Activated T-cell treated with anti-CD3 and anti-CD28 coated beads, Interleukin-2, amount 50 U/mL, for 24 hours (primary cell): ENCODE data around the gene GJB3.
"Not testable (repeated sequence)": the region's sequence is repeated elsewhere in the genome, so short reads cannot be mapped to it uniquely, and the experiment has no call there.

Experiments used
- DNase-seq: peaks from one replicate; pipeline ENCODE4 v3.0.0-alpha.2; 2020
- H3K27ac Mint-ChIP-seq: 2 replicates; pipeline ENCODE4 v1.8.0; 2020; ENCODE audit warnings: mild to moderate bottlenecking, mixed read lengths
- H3K27me3 Mint-ChIP-seq: 2 replicates; pipeline ENCODE4 v1.8.0; 2020; ENCODE audit warnings: mixed read lengths
- H3K36me3 Mint-ChIP-seq: 2 replicates; pipeline ENCODE4 v1.8.0; 2020; ENCODE audit warnings: low read depth, mixed read lengths
- H3K4me1 Mint-ChIP-seq: 2 replicates; pipeline ENCODE4 v1.8.0; 2020; ENCODE audit warnings: low read depth, mixed read lengths
- H3K4me3 Mint-ChIP-seq: 2 replicates; pipeline ENCODE4 v1.8.0; 2020; ENCODE audit warnings: mild to moderate bottlenecking, moderate library complexity, mixed read lengths
- H3K9me3 Mint-ChIP-seq: 2 replicates; pipeline ENCODE4 v1.8.0; 2020; ENCODE audit warnings: mixed read lengths

GJB3 gene

DNA sequence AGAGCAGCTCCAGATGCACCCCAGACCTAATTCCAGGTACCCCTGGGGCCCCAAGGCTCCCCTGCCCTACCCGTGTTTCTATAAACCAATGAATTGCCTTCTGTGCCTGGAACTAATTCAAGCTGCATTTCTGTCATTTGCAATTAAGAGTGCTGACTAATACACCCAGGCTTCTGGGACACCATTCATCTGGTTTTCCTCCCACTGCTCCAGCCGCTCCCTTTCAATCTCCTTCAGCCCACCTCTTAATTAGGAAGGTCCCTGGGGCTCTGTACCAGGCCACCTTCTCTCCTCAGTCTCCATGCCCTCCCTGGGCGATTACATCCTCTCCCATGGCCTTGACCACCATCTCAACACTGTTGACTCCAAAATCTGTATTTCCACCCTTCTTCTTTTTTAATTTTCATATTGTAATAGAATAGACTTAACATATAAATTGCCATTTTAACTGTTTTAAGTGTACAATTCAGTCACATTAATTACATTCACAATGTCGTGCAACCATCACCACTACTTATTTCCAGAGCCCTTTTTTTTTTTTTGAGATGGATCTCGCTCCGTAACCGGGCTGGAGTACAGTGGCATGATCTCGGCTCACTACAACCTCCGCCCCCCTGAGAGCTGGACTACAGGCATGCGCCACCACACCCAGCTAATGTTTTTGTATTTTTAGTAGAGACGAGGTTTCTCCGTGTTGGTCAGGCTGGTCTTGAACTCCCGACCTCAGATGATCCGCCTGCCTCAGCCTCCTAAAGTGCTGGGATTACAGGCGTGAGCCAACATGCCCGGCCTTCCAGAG is 9.2 kb upstream of the GJB3 start:
- Mint-ChIP-seq H3K4me1 (no peaks in the 10 kb centered on the region), H3K27me3 (peaks cover 4% of the 10 kb centered on the region), H3K27ac (no peak overlapping the region), H3K4me3 (no peak overlapping the region), H3K36me3 (no peaks in the 10 kb centered on the region), H3K9me3 (no peaks in the 10 kb centered on the region)
- no peak for DNase-seq

DNA sequence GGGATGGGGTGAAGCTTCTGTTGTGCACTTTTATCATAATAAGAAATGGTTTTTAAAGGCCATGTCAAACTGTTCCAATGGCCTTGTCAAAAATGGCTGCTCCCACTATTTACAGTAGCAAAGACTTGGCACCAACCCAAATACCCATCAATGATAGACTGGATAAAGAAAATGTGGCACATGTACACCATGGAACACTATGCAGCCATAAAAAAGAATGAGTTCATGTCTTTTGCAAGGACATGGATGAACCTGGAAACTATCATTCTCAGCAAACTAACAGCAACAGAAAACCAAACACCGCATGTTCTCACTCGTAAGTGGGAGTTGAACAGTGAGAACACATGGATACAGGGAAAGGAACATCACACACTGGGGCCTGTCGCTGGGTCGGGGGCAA is 7.9 kb upstream of the GJB3 start:
- H3K27me3 Mint-ChIP-seq = peaks cover 12% of the 10 kb centered on the region
- not testable (repeated sequence) for H3K9me3 Mint-ChIP-seq, H3K27ac Mint-ChIP-seq

GRCh38 chr1:34774957-34775356 is 6.1 kb upstream of the GJB3 start:
- no peaks in the 10 kb centered on the region for H3K36me3 Mint-ChIP-seq
- H3K4me1 Mint-ChIP-seq = no peaks in the 10 kb centered on the region
- peaks cover 30% of the 10 kb centered on the region for H3K27me3 Mint-ChIP-seq
- H3K27ac Mint-ChIP-seq = no peak overlapping the region
- DNase-seq = no peak
- H3K9me3 Mint-ChIP-seq = no peaks in the 10 kb centered on the region
- no peak overlapping the region for H3K4me3 Mint-ChIP-seq

More for the DNA sequence above, 7.9 kb upstream of the GJB3 start:
- not testable (repeated sequence) for H3K4me3 Mint-ChIP-seq, DNase-seq, H3K36me3 Mint-ChIP-seq, H3K4me1 Mint-ChIP-seq

DNA sequence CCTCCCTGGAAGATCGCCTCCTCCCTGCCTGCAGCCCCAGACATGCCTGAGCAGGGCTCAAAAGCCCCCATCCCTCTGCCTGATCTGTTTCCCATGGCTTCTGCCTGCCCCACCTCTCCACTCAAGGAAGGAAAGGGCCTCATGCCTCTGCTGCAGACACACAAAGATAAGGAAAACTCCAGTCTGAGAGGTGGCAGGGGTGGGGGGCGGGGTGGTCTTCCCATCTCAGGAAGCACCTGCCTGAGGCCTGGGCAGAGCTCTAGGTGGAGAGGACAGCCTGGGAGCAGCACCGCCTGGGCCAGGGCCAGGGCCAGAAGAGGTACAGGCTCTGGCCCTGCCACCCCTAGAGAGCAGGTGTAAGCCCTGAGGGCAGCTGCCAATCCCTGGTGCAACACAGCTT is 4.1 kb upstream of the GJB3 start:
- H3K9me3 Mint-ChIP-seq = no peaks in the 10 kb centered on the region
- DNase-seq = no peak
- no peak overlapping the region for H3K4me3 Mint-ChIP-seq
- no peak overlapping the region for H3K27ac Mint-ChIP-seq
- H3K4me1 Mint-ChIP-seq = peaks cover under 1% of the 10 kb centered on the region
- peaks cover 42% of the 10 kb centered on the region for H3K27me3 Mint-ChIP-seq
- H3K36me3 Mint-ChIP-seq = no peaks in the 10 kb centered on the region

DNA sequence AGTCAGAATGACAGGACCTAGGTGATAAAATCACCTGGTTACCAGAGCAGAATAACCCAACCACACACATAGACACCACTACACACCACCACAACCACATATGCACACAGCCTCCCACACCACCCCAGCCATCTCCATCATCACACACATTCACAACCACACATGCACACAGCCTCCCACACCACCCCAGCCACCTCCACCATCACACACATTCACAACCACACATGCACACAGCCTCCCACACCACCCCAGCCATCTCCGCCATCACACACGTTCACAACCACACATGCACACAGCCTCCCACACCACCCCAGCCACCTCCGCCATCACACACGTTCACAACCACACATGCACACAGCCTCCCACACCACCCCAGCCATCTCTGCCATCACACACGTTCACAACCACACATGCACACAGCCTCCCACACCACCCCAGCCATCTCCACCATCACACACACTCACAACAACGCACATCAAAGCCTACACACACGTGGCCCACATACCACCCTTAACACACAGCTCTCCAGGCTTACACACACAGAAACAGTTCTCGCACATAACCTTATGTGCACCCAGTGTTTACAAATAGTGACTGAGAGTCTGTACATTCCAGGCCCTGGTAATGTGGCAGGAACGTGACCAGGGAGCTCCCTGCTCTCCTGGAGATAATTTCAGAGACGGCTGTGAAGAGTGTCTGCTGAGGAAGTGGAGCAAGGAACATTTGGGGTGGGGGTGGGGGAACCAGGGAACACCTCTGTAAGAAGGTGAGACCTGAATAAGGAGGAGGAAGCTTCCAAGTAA is 3.3 kb upstream of the GJB3 start:
- no peaks in the 10 kb centered on the region for H3K9me3 Mint-ChIP-seq
- DNase-seq = no peak
- no peak overlapping the region for H3K4me3 Mint-ChIP-seq
- no peak overlapping the region for H3K27ac Mint-ChIP-seq
- peaks cover 46% of the 10 kb centered on the region for H3K27me3 Mint-ChIP-seq
- peaks cover 3% of the 10 kb centered on the region for H3K4me1 Mint-ChIP-seq
- no peaks in the 10 kb centered on the region for H3K36me3 Mint-ChIP-seq

DNA sequence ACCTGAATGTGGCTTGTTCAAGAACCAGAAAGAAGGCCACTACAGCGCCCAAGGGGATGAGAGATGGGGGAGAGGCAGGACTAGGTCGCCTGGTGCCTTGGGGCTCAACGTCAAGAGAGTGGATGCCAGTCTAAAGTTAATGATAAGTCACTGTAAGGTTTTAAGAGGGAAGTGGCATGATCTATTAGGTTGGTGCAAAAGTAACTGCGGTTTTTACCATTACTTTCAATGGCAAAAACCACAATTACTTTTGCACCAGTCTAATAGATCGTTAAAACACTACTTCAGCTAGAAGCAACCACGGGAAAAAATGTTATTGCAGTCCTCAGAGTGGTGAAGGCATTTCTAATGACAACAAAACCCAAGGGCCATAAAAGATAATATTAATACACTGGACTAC is 2.6 kb upstream of the GJB3 start:
- Mint-ChIP-seq H3K27me3 (peaks cover 53% of the 10 kb centered on the region), H3K27ac (no peak overlapping the region), H3K9me3 (no peaks in the 10 kb centered on the region), H3K4me1 (peaks cover 3% of the 10 kb centered on the region), H3K4me3 (no peak overlapping the region), H3K36me3 (no peaks in the 10 kb centered on the region)
- DNase-seq = no peak

- Mint-ChIP-seq H3K27ac (no peak overlapping the region), H3K9me3 (no peaks in the 10 kb centered on the region), H3K4me1 (peaks cover 3% of the 10 kb centered on the region), H3K36me3 (no peaks in the 10 kb centered on the region), H3K27me3 (peaks cover 58% of the 10 kb centered on the region), H3K4me3 (no peak overlapping the region)
- no peak for DNase-seq
Observed at GRCh38 chr1:34779005-34779404, 2.0 kb upstream of the GJB3 start.

- H3K4me3 Mint-ChIP-seq = no peak overlapping the region
- no peaks in the 10 kb centered on the region for H3K9me3 Mint-ChIP-seq
- H3K36me3 Mint-ChIP-seq = no peaks in the 10 kb centered on the region
- peak; percentile 6 for DNase-seq
- H3K27ac Mint-ChIP-seq = no peak overlapping the region
- H3K4me1 Mint-ChIP-seq = peaks cover 3% of the 10 kb centered on the region
- H3K27me3 Mint-ChIP-seq = peaks cover 63% of the 10 kb centered on the region
Observed at GRCh38 chr1:34779526-34779925, 1.5 kb upstream of the GJB3 start.

GRCh38 chr1:34779962-34780361 is 1.1 kb upstream of the GJB3 start:
- no peaks in the 10 kb centered on the region for H3K36me3 Mint-ChIP-seq
- DNase-seq = no peak
- H3K27me3 Mint-ChIP-seq = peaks cover 66% of the 10 kb centered on the region
- H3K4me1 Mint-ChIP-seq = peaks cover 3% of the 10 kb centered on the region
- no peaks in the 10 kb centered on the region for H3K9me3 Mint-ChIP-seq
- H3K4me3 Mint-ChIP-seq = no peak overlapping the region
- no peak overlapping the region for H3K27ac Mint-ChIP-seq

DNA sequence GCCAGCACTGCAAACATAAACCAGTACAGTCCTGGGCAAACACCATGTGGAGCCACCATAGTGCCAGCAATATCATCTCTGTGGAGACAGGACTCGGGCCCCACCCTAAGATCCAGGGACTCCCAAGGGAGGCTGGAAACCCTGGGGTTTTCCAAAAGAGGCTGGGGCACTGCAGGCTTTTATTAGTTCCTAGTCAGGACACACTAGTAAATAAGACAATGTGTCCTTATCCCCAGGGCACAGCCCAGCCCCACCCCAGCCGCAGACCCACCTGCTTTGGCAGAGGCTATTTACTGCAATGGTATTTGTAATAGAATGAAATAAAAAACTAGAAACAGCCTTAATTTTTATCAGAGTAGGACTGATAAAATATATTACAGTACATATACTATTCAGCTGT is 486 bp upstream of the GJB3 start:
- no peak overlapping the region for H3K27ac Mint-ChIP-seq
- peaks cover 71% of the 10 kb centered on the region for H3K27me3 Mint-ChIP-seq
- H3K4me3 Mint-ChIP-seq = no peak overlapping the region

GRCh38 chr1:34781844-34782391 is 904 bp downstream of the GJB3 start:
- H3K36me3 Mint-ChIP-seq = no peaks in the 10 kb centered on the region
- DNase-seq = no peak
- H3K27ac Mint-ChIP-seq = no peak overlapping the region
- H3K27me3 Mint-ChIP-seq = peaks cover 80% of the 10 kb centered on the region
- no peaks in the 10 kb centered on the region for H3K9me3 Mint-ChIP-seq
- H3K4me3 Mint-ChIP-seq = no peak overlapping the region
- H3K4me1 Mint-ChIP-seq = peaks cover 8% of the 10 kb centered on the region

More for the DNA sequence above, 486 bp upstream of the GJB3 start:
- Mint-ChIP-seq H3K9me3 (no peaks in the 10 kb centered on the region), H3K36me3 (no peaks in the 10 kb centered on the region), H3K4me1 (peaks cover 3% of the 10 kb centered on the region)
- DNase-seq = no peak

- Mint-ChIP-seq H3K36me3 (no peaks in the 10 kb centered on the region), H3K4me1 (peaks cover 9% of the 10 kb centered on the region), H3K4me3 (no peak overlapping the region), H3K27me3 (peaks cover 78% of the 10 kb centered on the region), H3K27ac (no peak overlapping the region), H3K9me3 (no peaks in the 10 kb centered on the region)
- DNase-seq = no peak
Observed at GRCh38 chr1:34784751-34785221, 3.8 kb downstream of the GJB3 start.

DNA sequence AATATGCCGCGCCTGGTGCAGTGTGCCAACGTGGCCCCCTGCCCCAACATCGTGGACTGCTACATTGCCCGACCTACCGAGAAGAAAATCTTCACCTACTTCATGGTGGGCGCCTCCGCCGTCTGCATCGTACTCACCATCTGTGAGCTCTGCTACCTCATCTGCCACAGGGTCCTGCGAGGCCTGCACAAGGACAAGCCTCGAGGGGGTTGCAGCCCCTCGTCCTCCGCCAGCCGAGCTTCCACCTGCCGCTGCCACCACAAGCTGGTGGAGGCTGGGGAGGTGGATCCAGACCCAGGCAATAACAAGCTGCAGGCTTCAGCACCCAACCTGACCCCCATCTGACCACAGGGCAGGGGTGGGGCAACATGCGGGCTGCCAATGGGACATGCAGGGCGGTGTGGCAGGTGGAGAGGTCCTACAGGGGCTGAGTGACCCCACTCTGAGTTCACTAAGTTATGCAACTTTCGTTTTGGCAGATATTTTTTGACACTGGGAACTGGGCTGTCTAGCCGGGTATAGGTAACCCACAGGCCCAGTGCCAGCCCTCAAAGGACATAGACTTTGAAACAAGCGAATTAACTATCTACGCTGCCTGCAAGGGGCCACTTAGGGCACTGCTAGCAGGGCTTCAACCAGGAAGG is 4.3 kb downstream of the GJB3 start:
- peaks cover 13% of the 10 kb centered on the region for H3K4me1 Mint-ChIP-seq
- H3K9me3 Mint-ChIP-seq = no peaks in the 10 kb centered on the region
- H3K36me3 Mint-ChIP-seq = no peaks in the 10 kb centered on the region
- H3K27ac Mint-ChIP-seq = no peak overlapping the region
- H3K4me3 Mint-ChIP-seq = no peak overlapping the region
- H3K27me3 Mint-ChIP-seq = peaks cover 76% of the 10 kb centered on the region
- DNase-seq = no peak

DNA sequence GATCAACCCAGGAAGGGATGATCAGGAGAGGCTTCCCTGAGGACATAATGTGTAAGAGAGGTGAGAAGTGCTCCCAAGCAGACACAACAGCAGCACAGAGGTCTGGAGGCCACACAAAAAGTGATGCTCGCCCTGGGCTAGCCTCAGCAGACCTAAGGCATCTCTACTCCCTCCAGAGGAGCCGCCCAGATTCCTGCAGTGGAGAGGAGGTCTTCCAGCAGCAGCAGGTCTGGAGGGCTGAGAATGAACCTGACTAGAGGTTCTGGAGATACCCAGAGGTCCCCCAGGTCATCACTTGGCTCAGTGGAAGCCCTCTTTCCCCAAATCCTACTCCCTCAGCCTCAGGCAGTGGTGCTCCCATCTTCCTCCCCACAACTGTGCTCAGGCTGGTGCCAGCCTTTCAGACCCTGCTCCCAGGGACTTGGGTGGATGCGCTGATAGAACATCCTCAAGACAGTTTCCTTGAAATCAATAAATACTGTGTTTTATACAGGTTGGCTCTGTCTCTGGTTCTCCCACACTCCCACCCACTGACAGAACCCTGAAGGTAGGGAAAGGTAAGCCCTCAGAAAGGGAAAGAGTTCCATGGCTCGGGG is 5.0 kb downstream of the GJB3 start:
- no peak overlapping the region for H3K27ac Mint-ChIP-seq
- no peaks in the 10 kb centered on the region for H3K9me3 Mint-ChIP-seq
- peaks cover 13% of the 10 kb centered on the region for H3K4me1 Mint-ChIP-seq
- H3K36me3 Mint-ChIP-seq = no peaks in the 10 kb centered on the region
- H3K4me3 Mint-ChIP-seq = no peak overlapping the region
- no peak for DNase-seq
- H3K27me3 Mint-ChIP-seq = peaks cover 78% of the 10 kb centered on the region
